ENCODE measurements around the gene PHETA2. TPM values are rescaled to one million over a fixed set of nuclear protein-coding genes. Genes with fewer than 3 reads are reported as not detected.

PHETA2 gene
- total and polyA plus RNA-seq, 2 of the 8 experiments (the other 6 are each of a cell fraction or from before 2014, with no cell fraction given) = 7.4 to 7.6 TPM

- Histone ChIP-seq H2BK5ac (ENCODE audit: low read depth, low read length) (no peak overlapping the region), H3K23ac (ENCODE audit: insufficient read length) (no peak overlapping the region), H2BK12ac (ENCODE audit: low read depth, low read length) (no peak overlapping the region), H2AFZ (ENCODE audit: low read length) (no peak overlapping the region), H2BK20ac (ENCODE audit: low read length) (no peak overlapping the region), H3K27ac (ENCODE audit: low read depth, low read length) (no peak overlapping the region), H3K56ac (replicated peaks; ENCODE audit: insufficient read length, low read depth, low read length) (no peak overlapping the region), H3K23me2 (ENCODE audit: low read depth, low read length) (no peaks in the 10 kb centered on the region), H3K4me1 (replicated peaks in 1 of 4; ENCODE audit: control insufficient read depth in 3 of 4, insufficient read depth in 4 of 4, low read length in 3 of 4) (no peaks in the 10 kb centered on the region), H3K4me3 (ENCODE audit: extremely low read depth in 1 of 4, insufficient read depth in 2 of 4, low read depth in 3 of 4, low read length in 4 of 4) (no peak overlapping the region), H3K9ac (replicated peaks in 1 of 4; ENCODE audit: extremely low read depth in 1 of 4, low read depth in 3 of 4, low read length in 3 of 4) (no peak overlapping the region), H2AK5ac (ENCODE audit: low read depth, low read length) (no peak overlapping the region), H4K91ac (replicated peaks; ENCODE audit: insufficient read length, low read length) (no peak overlapping the region), H3K18ac (ENCODE audit: extremely low read depth, low read length) (no peak overlapping the region), H3K4me2 (ENCODE audit: insufficient read depth in 1 of 2, low read depth in 2 of 2, low read length in 2 of 2) (no peak overlapping the region), H3K79me1 (ENCODE audit: low read depth, low read length) (no peaks in the 10 kb centered on the region), H2BK15ac (ENCODE audit: low read length) (no peak overlapping the region), H3K14ac (ENCODE audit: insufficient read length) (no peak overlapping the region), H4K5ac (ENCODE audit: insufficient read length, low read depth, low read length) (no peak overlapping the region), H4K8ac (ENCODE audit: extremely low read depth, insufficient read depth, low read length) (no peak overlapping the region; the same call in 1 of the 2 replicates), H3K27me3 (replicated peaks in 1 of 4; ENCODE audit: control insufficient read depth in 3 of 4, extremely low read depth in 1 of 4, insufficient read depth in 3 of 4, low read length in 3 of 4) (no peaks in the 10 kb centered on the region; a peak in 1 of 7 replicates), H3K9me3 (ENCODE audit: insufficient read depth in 2 of 2, low read depth in 1 of 2, low read length in 1 of 2) (peaks cover 11 to 16% of the 10 kb centered on the region in 2 experiments; a peak in 3 of 4 replicates), H4K20me1 (replicated peaks in 1 of 2; ENCODE audit: control insufficient read depth in 1 of 2, insufficient read depth in 2 of 2, low read length in 2 of 2) (no peaks in the 10 kb centered on the region), H3K36me3 (ENCODE audit: control insufficient read depth in 2 of 4, insufficient read depth in 4 of 4, low read length in 3 of 4) (no peaks in the 10 kb centered on the region), H3K79me2 (ENCODE audit: control insufficient read depth in 1 of 2, insufficient read depth in 2 of 2, low read length in 2 of 2) (no peaks in the 10 kb centered on the region), H2BK120ac (replicated peaks; ENCODE audit: low read depth, low read length) (no peak overlapping the region), H3K4ac (replicated peaks; ENCODE audit: insufficient read length, low read depth, low read length) (no peak overlapping the region)
- WGBS, 2 experiments (ENCODE audit: extremely low coverage in 1 of 2, insufficient coverage in 1 of 2, insufficient read length in 1 of 2, insufficient replicate concordance in 2 of 2, low coverage in 1 of 2, low lambda C conversion rate in 2 of 2, missing lambda C conversion rate in 1 of 2) = 85% methylated on average over 8 of the region's 8 CpGs; no CpG with 5 or more reads in 1 of the 2 experiments
- DNase-seq (ENCODE audit: low read depth in 1 of 2, low spot score in 2 of 2) = no peak
- TF ChIP-seq HDAC2 (IDR thresholded peaks at IDR 0.05; ENCODE audit: borderline replicate concordance in 1 of 2, low read depth in 2 of 2, low read length in 2 of 2) (no peak), POLR2A (IDR thresholded peaks at IDR 0.05; ENCODE audit: control extremely low read depth in 1 of 2, low read depth in 2 of 2, low read length in 2 of 2) (no peak), POU5F1 (IDR thresholded peaks at IDR 0.05; ENCODE audit: low read depth, low read length) (no peak), GABPA (IDR thresholded peaks at IDR 0.05; ENCODE audit: borderline replicate concordance, insufficient read depth, low read length) (no peak), MAFK (IDR thresholded peaks at IDR 0.05; ENCODE audit: low read depth, low read length) (no peak), TEAD4 (IDR thresholded peaks at IDR 0.05; ENCODE audit: low read depth, low read length) (no peak), MAX (IDR thresholded peaks at IDR 0.05) (no peak), ZNF274 (IDR thresholded peaks at IDR 0.05; ENCODE audit: borderline replicate concordance, extremely low read depth, low read length) (no peak), KDM5A (IDR thresholded peaks at IDR 0.05; ENCODE audit: low read length) (no peak), EGR1 (IDR thresholded peaks at IDR 0.05; ENCODE audit: borderline replicate concordance, low read depth, low read length) (no peak), ASH2L (IDR thresholded peaks at IDR 0.05; ENCODE audit: low read length) (no peak), NRF1 (IDR thresholded peaks at IDR 0.05; ENCODE audit: low read depth, low read length) (no peak), SP2 (IDR thresholded peaks at IDR 0.05; ENCODE audit: low read length) (no peak), PHF8 (conservative IDR thresholded peaks at IDR 0.05; ENCODE audit: low read depth, low read length) (no peak)
- ChIA-PET POLR2A (ENCODE audit: partially characterized antibody) (no interaction called here), CTCF (ENCODE audit: partially characterized antibody) (interaction anchor here (0.6 kb wide), 1 partner anchor 271 kb away, joined by 3 read pairs; no protein-coding TSS in a partner anchor)
- no peak for FAIRE-seq
Observed at GRCh38 chr22:42035256-42035655, 38.8 kb upstream of the PHETA2 start.

All from H1 (cell line).